ENCODE measurements around the gene TFB1M. TPM values are rescaled to one million over a fixed set of nuclear protein-coding genes. Genes with fewer than 3 reads are reported as not detected.

The TFB1M gene
- total and polyA plus RNA-seq, 9 of the 15 experiments (the other 6 are each of a cell fraction or from before 2014, with no cell fraction given): 34.6 to 145 (median 40.4) TPM

DNA sequence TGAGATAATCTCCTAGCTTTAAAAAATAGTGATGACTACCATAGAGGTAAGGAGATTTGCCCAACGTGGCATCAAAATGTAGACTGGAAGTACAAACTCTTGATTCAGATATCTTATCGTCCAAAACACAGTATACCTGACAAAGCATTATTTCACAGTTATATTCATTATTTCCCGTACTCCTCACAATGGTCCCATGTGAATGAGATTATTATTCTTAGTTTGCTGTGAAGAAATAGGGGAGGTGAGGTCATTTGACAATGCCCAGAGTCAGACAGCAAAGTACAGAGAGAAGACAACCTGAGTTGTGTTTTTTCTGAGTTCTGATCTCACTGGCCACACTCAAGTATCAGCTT is 1.2 kb upstream of the TFB1M start:
- Histone ChIP-seq H3K27me3 (ENCODE audit: control insufficient read depth in 2 of 2, insufficient read depth in 2 of 2, low read length in 2 of 2) (no peaks in the 10 kb centered on the region), H3K9ac (ENCODE audit: insufficient read depth in 1 of 2, low read depth in 2 of 2, low read length in 2 of 2) (peak overlapping the region; percentile 33 to 88; a peak in 3 of 4 replicates), H3K4me1 (replicated peaks in 1 of 2; ENCODE audit: control insufficient read depth in 2 of 2, insufficient read depth in 2 of 2, low read length in 2 of 2) (peaks cover 4 to 7% of the 10 kb centered on the region in 2 experiments; a peak in 3 of 5 replicates), H3K36me3 (ENCODE audit: control insufficient read depth, insufficient read depth, low read length) (peaks cover 23% of the 10 kb centered on the region), H3K4me3 (peak overlapping the region; percentile 88), H3K9me3 (replicated peaks; ENCODE audit: control insufficient read depth, insufficient read depth, low read depth, low read length) (no peaks in the 10 kb centered on the region), H3K27ac (ENCODE audit: extremely low read depth, low read depth, low read length) (peak overlapping the region; percentile 94), H4K20me1 (replicated peaks; ENCODE audit: control insufficient read depth, insufficient read depth, low read length) (no peaks in the 10 kb centered on the region), H3K4me2 (ENCODE audit: insufficient read depth, low read length) (peak overlapping the region; percentile 94), H2AFZ (ENCODE audit: low read depth, low read length) (peak overlapping the region; percentile 98), H3K79me2 (ENCODE audit: control insufficient read depth, insufficient read depth, low read length) (peaks cover 23% of the 10 kb centered on the region), H3K9me1 (ENCODE audit: control insufficient read depth, insufficient read depth, low read length) (no peaks in the 10 kb centered on the region)
- CTCF ChIA-PET (ENCODE audit: low intra/inter-chr PET ratio): no interaction called here
- FAIRE-seq: no peak
- no TSS peak for BruUV-seq (replicated peaks)
- 2% methylated on average over 3 of the region's 3 CpGs for WGBS (ENCODE audit: insufficient coverage, low coverage, missing lambda C conversion rate)
- ATAC-seq: no peak
- DNase-seq (ENCODE audit: extremely low read depth in 1 of 4, low spot score in 3 of 4): peak in 1 of 4 experiments; percentile 45
- intact Hi-C loops (cut with micrococcal nuclease): loop anchor here (10.0 kb wide), 1 partner anchor 1369 kb away; no protein-coding TSS in a partner anchor
- in situ Hi-C loops (cut with MboI): loop anchor here (25.0 kb wide), 1 partner anchor 1872 kb away; no protein-coding TSS in a partner anchor
- POLR2A ChIA-PET: interaction anchor here (0.6 to 1.5 kb wide), 7 partner anchors 8 to 161 kb away, joined by 3 to 6 read pairs (median 4); no protein-coding TSS in a partner anchor
- TF ChIP-seq, protein P1, sequence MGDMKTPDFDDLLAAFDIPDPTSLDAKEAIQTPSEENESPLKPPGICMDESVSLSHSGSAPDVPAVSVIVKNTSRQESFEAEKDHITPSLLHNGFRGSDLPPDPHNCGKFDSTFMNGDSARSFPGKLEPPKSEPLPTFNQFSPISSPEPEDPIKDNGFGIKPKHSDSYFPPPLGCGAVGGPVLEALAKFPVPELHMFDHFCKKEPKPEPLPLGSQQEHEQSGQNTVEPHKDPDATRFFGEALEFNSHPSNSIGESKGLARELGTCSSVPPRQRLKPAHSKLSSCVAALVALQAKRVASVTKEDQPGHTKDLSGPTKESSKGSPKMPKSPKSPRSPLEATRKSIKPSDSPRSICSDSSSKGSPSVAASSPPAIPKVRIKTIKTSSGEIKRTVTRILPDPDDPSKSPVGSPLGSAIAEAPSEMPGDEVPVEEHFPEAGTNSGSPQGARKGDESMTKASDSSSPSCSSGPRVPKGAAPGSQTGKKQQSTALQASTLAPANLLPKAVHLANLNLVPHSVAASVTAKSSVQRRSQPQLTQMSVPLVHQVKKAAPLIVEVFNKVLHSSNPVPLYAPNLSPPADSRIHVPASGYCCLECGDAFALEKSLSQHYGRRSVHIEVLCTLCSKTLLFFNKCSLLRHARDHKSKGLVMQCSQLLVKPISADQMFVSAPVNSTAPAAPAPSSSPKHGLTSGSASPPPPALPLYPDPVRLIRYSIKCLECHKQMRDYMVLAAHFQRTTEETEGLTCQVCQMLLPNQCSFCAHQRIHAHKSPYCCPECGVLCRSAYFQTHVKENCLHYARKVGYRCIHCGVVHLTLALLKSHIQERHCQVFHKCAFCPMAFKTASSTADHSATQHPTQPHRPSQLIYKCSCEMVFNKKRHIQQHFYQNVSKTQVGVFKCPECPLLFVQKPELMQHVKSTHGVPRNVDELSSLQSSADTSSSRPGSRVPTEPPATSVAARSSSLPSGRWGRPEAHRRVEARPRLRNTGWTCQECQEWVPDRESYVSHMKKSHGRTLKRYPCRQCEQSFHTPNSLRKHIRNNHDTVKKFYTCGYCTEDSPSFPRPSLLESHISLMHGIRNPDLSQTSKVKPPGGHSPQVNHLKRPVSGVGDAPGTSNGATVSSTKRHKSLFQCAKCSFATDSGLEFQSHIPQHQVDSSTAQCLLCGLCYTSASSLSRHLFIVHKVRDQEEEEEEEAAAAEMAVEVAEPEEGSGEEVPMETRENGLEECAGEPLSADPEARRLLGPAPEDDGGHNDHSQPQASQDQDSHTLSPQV (IDR thresholded peaks at IDR 0.05): 0 out of 2 replicates have a peak, but pooled peaks have one; percentile 5
- TF ChIP-seq RCOR1 (IDR thresholded peaks at IDR 0.05; ENCODE audit: borderline replicate concordance in 1 of 2, low read depth in 2 of 2, low read length in 2 of 2) (no peak), NFE2 (IDR thresholded peaks at IDR 0.05; ENCODE audit: low read depth) (0 out of 2 replicates have a peak, but pooled peaks have one; percentile 19), ZNF316 (IDR thresholded peaks at IDR 0.05) (peak; percentile 92), CBFA2T3 (IDR thresholded peaks at IDR 0.05) (peak; percentile 25; the same call in 1 of the 2 replicates), PHF20 (IDR thresholded peaks at IDR 0.05; ENCODE audit: partially characterized antibody) (no peak), HMBOX1 (IDR thresholded peaks at IDR 0.05) (no peak)
- TF ChIP-seq, protein P2, sequence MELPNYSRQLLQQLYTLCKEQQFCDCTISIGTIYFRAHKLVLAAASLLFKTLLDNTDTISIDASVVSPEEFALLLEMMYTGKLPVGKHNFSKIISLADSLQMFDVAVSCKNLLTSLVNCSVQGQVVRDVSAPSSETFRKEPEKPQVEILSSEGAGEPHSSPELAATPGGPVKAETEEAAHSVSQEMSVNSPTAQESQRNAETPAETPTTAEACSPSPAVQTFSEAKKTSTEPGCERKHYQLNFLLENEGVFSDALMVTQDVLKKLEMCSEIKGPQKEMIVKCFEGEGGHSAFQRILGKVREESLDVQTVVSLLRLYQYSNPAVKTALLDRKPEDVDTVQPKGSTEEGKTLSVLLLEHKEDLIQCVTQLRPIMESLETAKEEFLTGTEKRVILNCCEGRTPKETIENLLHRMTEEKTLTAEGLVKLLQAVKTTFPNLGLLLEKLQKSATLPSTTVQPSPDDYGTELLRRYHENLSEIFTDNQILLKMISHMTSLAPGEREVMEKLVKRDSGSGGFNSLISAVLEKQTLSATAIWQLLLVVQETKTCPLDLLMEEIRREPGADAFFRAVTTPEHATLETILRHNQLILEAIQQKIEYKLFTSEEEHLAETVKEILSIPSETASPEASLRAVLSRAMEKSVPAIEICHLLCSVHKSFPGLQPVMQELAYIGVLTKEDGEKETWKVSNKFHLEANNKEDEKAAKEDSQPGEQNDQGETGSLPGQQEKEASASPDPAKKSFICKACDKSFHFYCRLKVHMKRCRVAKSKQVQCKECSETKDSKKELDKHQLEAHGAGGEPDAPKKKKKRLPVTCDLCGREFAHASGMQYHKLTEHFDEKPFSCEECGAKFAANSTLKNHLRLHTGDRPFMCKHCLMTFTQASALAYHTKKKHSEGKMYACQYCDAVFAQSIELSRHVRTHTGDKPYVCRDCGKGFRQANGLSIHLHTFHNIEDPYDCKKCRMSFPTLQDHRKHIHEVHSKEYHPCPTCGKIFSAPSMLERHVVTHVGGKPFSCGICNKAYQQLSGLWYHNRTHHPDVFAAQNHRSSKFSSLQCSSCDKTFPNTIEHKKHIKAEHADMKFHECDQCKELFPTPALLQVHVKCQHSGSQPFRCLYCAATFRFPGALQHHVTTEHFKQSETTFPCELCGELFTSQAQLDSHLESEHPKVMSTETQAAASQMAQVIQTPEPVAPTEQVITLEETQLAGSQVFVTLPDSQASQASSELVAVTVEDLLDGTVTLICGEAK (IDR thresholded peaks at IDR 0.05): no peak
- TF ChIP-seq, protein P2 (CRISPR knock-in tag; IDR thresholded peaks at IDR 0.05): no peak
